Iris pigment epithelial cell (primary cell): Measurements from ENCODE around the gene LYSMD3.
A peak's percentile ranks its signal among the peaks of the same experiment; 100 is the strongest.

Experiments used
- DNase-seq: peaks from one replicate; pipeline ENCODE4 v3.0.0-alpha.2; 2011; ENCODE audit warnings: low read depth

The LYSMD3 gene

DNA sequence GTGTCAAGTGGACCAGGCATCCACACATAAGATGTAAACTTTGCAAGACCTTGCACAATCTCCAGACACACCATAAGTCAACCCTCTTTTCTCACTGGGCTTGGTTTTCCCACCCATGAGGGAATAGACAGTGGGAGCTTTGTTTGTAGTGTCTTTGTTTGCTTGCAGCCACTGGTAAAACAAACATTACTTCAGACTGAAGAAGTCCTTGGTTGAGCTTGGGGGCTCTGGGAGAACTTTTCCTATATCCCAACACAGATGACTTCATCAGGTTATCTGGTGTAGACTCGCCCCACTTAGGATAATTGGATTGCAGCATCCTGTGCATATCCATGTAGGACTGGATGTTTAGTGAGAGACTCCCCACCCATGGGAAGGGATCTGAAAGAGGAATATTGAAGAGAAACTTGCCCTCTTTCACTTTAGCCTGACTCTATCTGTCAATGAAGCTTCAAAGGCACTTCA, 17.7 kb upstream of the LYSMD3 start:
- DNase-seq = no peak

DNA sequence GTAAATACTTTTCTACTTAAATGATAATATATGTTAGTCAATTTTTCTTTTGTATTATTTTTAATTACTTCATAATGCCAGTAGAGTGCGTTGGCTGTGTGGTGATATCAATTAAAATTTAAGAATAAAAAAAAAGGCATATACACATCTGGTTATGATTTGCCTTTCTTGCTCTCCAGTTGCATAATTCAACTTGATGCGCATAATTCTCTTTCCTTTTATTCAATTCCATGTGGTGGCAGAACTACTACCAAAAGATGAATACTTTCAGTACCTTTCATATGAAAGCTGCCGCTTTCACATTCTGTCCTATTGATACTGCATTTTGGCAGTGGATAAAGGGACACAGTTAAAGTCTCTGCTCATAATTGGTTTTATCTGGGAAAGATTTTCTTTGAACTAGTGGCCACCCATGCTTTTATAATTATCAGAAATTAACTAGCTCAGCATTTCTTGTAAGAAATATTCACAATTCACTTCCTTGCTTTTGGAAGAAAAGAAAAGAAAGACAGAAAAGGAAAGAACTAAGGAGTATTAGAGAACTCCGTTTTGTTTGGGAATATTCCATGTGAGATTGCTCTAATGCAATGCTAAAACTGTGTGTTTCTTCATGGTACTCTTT, 16.9 kb upstream of the LYSMD3 start:
- DNase-seq = no peak

DNA sequence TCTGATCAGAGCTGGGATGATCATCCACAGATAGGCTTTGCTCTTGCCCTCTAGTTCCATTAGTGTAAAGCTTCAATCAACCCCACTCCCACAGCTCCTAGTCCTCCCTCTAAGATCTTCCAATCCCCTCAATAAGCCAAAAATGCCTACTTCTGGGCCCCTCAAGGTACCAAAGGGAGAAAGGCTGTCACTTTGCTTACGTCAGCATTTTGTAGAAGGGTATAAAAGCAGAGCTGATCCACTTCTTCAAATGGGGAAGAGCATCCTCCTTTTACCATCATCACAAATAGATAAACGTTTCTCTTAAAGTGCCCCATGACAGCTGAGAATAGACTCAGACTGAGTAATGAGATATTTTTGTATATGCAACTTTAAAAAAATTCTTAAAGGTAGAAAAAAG, 16.1 kb upstream of the LYSMD3 start:
- DNase-seq = no peak

DNA sequence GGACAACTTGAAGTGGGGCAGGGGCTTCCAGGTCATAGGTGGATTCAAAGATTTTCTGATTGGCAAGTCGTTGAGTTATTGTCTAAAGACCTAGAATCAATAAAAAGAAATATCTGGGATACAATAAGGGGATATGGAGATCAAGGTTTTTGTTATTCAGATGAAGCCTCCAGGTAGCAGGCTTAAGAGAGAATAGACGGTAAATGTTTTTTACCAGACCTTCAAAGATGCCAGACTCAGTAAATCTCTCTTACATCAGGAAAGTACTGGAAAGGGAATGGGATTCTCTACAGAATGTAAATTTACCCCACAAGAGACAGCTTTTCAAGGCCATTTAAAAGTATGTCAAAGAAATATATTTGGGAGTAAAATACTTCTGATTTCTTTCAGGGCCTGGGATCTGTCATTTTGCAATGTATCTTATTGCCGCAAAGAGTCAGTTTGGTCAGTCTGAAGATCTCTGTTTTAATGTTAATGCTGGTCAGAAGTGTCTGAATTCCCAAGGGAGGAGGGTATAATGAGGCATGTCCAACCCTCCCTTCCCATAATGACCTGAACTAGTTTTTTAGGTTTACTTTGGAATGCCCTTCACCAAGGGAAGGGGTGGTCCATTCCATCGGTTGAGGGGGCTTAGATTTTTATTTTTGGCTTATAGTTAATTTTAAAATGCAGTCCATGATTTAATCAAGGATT, 13.6 kb upstream of the LYSMD3 start:
- DNase-seq = no peak

DNA sequence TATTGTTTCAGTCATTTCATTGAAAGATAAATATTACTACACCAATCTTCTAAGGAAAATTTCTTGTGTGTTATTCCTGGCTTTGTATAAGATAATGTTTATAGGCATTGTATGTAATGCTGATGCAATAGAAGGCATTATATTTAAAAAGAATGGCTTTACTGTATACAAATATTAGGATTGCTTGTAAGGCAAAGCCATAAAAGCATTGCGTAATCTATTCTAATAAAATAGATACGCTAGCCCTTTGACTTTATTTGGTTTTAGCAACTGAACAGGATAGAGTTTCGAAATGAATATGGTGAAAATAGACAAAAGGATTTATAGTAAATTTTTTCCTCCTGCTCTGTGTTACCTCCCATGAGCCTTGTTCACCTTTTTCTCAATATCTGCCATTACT, 5.5 kb upstream of the LYSMD3 start:
- no peak for DNase-seq

DNA sequence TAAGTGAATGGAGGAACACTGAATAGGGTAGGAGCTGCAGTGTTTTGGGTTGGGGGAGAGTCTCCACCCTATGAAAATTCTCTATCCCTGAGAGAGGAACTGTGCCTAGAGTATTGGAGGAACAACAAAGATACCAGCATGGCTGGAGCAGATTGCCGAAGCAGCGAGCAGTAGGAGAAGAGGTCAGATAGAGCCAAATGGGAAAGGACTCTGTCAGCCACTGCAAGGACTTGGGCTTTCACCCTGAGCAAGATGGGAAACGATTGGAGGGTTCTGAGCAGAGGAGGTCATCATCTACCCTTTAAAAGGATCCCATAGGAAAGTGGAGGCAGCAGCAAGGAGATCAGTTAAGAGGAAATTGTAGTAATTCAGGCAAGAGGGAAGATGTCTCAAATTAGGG, 4.4 kb upstream of the LYSMD3 start:
- no peak for DNase-seq

DNA sequence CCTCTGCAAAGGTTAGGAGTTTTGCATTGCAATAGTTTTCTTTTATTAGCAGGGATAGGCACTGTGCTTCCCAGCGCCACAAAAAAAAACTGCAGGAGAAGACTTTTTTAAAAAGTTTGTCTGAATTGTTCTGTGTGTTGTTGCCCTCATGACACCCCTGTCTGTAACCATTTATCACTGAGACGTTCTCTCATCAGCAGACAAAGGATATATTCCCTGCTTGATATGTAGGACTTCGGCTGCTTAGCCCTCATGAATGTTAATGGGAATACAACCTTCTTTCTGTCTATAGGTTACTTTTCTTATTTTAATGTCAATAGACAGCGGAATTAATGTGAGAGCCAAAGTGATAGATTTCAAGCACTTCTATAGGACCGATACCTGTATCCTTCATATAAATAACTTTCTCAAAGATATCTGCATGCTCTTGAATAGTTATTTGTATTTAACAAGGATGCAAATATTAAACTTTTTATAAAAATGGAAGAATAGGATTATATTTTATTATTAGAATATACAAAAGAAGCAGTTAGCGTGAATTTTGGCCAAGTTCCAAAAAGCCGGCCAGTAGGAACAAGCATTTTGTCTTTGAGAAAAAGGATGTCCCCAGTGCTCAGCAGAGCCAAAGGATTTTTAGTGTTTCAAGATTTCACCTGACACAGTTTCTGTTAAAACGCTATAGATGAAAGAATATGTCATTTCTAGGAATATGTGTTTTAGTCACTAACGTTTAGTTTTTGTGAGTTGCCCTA, 1.5 kb upstream of the LYSMD3 start:
- no peak for DNase-seq

DNA sequence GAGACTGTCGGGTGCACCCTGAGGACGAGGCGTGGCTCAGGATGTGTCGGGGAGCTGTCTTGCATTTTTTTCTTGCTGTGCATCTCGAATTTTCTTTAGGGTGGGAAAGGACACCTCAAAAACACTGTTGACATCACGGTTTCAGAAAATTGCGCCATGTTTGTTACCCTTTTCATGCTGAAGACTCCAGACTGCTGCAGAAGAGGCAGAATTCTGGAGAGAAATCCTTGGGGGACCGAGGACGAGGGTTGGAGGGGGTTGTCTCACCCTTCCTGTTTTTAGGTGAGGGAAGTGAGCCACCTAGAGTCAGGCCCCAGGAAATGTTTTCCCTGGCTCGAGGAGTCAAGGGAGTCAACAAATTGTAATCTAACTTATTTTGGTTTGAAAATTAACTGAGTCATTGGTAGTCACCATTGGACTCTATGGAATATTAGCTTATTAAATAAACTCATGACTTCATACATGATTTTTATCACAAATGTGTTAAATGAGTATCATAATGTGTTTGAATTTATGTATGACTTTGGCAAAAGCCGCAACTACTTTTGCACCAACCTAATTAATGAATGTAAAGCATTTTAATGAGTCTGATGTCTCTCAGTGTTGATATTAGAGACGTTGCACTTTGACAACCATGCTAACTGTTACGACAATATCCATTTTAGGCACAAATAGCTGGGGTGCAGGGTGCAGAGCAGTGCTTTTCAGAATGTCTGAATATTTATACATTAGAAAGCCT, 724 bp upstream of the LYSMD3 start:
- DNase-seq = peak; percentile 83

DNA sequence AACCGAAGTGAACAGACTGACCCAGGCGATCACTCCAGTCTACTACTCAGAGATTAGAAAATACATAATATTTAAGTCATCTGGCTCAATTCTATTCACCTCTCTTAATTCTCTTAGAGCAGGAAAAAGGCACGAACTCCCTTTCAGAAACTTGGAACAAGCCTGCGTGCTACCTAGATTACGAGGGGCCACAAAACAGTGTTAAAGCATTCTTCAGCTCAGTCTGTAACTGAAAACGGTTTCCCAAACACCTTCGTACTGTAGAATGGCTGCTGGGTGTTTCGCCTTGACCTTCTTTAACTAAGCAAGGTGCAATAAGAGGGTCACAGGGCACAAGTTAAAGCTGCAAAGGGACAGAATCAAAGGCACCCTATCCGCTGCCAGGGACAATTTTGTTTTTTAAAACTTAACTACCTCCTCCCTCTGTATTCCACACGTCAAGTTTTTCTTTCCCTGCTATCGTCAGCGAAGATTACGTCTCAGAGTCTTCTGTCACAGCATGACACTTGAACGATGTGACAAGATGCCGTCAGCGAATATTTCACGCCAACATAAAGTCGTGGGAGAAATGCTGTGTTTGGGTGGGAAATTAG, 687 bp downstream of the LYSMD3 start:
- DNase-seq = peak; percentile 23

DNA sequence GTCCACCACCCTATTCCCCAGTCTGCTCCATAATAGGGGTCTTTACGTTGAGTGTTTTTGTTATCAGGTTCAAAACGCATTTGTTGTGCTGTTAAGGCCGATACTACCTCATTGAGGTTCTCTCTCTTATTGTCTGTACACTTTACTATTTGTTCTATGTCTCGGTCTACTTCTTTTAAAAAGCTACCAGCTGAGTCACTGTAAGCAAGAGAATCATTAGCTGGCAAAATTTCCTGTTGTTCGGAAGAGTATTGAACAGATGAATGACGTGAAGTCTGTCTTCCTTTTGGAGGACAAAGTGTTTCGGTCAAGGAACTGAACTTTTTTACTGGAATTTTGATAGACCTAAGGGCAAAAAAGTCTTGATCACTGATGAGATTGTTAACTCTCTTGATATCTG, 10.3 kb downstream of the LYSMD3 start:
- no peak for DNase-seq

DNA sequence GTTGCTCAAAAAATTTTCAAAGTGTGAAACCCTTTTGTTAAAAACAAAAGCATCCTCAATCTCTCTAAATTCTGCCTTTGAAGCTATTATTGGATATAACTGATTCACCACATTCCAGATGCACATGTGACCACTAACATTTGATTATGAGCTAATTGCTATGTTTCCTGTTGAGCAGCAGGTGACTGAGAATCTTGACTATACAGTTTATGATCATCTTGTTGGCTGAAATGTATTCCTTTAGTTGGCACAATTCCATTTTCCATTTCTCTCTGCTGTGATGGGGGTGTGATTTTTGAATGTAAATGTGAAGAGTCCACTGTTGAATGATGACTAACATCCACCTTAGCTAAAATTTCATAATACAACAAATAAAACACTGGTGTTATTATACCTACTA, 10.7 kb downstream of the LYSMD3 start:
- DNase-seq = peak; percentile 56

DNA sequence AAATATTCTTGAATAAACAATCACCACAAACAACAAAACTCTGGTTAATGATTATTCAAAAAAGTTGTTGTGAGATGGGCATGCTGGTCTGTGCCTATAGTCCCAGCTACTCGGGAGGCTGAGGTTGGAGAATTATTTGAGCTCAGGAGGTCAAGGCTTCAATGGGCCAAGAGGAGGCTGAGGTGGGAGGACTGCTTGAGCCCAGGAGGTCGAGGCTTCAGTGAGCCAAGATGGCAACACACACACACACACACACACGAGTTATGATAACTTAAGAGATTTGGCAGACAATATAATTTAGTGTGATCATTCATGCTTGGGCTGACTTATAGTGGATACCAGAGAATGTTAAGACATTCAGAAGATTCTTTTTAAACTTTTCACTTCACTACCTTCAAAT, 14.9 kb downstream of the LYSMD3 start:
- no peak for DNase-seq

DNA sequence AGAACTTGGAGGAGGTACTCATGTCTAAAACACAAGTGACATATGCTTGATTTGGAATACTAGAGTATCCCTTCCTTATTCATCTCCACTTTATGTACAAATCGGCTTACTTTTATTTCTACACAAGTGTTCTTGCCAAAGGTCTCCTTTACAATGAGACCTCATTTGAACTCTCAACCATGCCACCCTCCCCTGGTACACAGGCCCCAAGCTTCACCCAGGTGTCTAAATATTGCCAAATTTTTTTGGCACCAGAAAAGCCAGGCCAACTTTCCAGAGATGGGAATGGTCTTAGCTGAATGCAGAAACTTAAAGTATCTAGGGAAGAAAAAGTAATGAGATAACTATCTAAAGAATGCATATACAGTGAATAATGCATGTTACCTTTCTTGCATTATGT, 18.9 kb downstream of the LYSMD3 start:
- DNase-seq = no peak

DNA sequence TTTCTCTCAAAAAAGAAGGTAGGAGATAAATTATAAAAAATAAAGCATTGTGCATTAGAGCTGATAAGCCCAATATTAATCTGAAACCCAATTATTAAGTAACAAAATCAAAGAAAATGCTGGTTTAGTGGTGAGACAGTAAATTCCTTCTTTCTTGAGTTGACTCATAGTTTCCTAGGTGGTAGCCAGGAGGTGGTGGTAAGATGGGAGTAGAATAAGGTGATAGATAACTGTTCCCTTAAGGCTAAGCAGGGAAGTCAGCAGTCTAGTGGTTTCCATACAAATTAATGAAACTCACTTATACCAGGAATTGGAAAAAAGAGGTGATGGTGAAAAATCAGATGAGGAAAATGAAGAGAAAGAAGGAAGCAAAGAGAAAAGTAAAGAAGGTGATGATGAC, 23.2 kb downstream of the LYSMD3 start:
- peak; percentile 49 for DNase-seq

DNA sequence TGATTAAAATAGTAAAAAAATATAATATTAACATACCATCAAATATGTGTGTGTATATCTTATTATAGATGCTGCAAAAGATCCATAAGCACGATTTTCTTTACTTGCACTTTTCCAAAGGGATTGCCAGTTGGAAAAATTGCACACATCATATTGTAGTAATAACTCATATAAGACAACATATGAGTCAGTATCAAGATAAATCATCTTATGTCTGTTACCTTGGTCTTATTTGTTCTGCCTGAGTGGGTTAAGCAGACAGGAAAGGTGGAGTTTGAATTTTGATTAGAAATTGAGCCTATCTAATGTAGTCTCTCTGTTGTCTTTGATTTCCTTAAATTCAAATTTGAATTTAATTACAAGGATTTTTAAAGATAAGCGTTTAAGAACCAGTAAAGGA, 24.6 kb downstream of the LYSMD3 start:
- no peak for DNase-seq

DNA sequence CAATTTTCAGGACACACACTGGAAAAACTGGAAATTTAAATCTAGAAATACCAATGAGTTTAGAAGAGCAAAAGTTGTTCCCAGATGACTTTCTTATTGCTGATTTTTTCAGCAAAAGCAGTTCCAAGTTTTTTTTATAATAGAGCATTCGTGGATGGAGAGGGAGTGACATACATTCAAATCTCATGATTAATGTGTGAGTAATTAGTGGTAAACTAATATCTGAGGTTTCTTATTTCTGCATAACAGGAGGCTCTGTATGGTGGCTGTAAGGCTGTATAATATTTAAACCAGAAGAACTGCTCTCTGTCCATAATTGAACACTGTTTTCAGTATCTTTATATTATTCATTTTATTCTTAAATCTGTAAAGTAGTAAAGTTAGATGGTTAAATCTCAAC, 25.8 kb downstream of the LYSMD3 start:
- DNase-seq = no peak

DNA sequence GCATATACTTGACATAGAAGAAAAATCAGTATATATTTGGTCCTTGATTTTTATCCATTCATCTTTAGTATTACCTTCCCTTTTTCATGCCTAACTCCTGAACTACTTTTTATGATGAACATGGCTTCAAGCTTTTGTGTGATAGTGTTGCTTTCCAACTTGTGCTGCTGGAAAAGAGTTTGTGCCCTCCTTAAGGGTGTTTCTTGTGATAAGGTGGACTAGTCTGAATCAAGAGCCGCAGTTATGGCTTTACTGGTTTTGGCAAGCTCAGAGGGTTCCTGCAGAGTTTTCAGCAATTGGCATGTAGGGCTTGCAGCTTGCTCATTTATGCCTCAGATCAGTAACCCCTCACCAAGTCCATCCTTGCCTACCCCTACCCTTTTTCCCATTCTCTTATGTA, 34.2 kb downstream of the LYSMD3 start:
- no peak for DNase-seq

DNA sequence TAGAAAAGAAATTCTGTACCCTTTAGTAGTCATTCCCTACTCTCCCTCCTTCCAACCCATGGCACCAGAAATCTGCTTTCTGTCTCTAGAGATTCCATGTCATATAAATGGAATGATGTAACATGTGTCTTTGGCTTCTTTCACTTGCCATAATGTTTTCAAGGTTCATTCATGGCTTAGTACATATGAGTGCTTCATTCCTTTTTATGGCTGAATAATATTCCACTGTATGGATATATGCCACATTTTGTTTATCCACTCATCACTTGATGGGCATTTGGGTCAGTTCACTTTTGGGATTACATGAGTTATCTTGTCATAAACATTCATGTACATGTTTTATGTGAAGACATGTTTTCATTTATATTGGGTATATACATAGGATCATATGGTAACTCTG, 35.3 kb downstream of the LYSMD3 start:
- DNase-seq = no peak

DNA sequence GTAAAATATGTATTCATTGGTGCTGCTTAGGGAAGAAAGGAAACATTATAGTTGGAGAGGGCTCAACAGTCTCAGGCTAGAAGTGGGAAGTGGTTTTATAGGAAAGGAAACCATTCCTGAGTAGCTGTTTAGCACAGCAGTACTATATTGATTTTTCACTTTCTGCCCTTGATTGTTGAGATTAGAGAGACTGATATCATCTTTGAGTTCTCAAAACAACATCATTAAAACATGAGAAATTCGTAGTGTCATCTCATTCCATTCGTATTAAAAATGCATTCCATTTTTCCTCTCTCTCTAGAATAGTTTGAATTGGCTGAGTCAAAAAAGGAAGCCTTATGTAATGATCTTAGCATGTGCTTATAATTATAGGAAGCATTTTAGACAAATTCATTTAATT, 40.6 kb downstream of the LYSMD3 start:
- peak; percentile 77 for DNase-seq

DNA sequence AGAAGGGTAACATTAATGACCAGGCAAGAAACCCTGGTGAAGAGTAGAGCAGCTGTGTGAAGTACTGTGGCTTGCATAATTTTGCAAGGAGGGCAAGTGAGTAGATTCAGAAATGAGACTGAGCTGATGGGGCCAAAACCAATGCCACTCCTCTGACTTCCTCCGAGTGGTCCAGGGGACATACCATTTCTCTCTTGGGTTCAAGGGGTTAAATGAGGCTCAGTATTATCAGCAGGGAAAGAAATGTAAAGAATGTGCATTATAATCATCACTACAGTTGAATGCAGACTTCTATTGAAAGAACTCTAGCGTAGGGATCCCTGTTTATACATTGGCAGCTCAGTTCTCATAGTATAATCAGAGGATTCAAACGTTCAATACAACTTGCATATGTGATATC, 44.8 kb downstream of the LYSMD3 start:
- DNase-seq = peak; percentile 59

DNA sequence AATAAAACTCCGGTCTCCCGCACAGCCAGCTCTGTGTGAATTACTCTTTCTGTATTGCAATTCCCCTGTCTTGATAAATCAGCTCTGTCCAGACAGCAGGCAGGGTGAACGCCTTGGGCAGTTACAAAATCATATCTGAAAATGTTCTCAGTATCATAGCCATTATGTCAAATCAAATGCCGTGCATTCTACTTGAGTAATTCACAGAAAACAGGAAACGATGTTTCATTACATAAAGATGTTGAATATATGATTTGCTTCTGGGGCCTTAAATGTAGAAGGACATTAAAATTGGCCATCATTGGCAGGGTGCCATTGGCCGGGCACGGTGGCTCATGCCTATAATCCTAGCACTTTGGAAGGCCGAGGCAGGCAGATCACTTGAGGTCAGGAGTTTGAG, 46.2 kb downstream of the LYSMD3 start:
- peak; percentile 94 for DNase-seq

DNA sequence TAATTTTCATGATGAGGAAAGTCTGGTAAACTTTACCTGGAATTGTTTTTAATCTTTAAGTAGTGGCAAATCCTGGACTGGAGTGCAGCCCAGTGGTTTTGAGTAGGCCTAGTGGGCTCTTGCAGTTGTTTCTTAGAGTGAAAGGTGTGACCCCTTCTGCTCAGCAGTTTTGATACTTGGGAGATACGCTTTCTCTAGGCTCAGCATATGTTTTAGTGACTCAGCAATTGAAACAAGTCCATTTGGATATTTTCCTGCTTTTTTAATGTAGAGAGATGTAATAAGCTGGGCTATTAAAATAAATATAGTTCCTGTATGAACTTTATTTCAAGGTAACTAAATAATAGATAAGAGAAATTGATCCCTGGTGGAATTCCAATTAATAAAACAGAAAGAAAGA, 48.7 kb downstream of the LYSMD3 start:
- DNase-seq = peak; percentile 54
